ENCODE results near the gene AEBP1.

DNA sequence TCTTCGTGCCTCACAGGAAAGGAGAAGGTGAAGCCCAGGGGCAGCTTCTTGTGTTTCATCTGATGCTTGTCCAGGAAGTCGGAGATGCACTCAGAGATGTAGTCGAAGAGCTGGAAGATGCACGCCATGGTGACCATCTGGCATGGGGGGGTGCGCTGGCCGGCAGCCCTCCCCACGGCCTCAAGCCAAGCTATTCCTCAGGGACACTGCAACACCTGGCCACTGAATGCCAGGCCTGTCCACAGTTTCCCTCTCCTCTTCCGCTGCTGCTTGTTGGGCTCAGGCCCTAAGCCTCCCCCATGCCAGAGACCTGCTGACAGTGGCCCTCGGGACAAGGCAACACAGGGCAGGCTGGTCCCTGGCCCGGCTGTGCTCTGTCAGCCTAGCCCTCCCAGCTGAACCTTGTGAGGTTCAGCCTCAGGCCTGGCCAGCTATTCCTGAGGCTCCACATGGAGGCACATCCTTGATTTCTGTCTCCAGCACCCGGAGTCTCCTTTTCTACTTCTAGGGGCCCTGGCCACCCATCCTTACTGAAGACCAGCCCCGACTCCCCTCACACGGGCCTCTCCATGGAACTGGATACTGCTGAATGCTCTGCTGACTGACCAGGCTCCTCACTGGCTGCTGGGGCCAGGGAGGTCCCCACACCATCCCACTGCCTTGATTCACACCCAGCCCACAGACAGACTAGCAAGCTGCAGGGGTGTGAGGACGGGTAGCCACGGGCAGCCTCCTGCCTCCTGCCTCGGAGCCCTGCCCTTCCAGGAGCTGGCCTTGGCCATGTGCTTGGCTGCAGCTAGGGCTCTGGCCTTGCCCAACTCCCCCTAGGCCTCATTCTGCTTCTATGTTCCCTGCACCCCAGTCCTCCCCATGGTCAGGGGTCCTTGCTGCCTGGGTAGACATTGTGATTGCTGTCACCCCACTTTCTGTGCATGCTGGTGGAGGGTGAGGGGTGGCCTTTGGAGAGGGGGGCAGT lies 47.1 kb downstream of the AEBP1 start:
- TF ChIP-seq, protein P1, sequence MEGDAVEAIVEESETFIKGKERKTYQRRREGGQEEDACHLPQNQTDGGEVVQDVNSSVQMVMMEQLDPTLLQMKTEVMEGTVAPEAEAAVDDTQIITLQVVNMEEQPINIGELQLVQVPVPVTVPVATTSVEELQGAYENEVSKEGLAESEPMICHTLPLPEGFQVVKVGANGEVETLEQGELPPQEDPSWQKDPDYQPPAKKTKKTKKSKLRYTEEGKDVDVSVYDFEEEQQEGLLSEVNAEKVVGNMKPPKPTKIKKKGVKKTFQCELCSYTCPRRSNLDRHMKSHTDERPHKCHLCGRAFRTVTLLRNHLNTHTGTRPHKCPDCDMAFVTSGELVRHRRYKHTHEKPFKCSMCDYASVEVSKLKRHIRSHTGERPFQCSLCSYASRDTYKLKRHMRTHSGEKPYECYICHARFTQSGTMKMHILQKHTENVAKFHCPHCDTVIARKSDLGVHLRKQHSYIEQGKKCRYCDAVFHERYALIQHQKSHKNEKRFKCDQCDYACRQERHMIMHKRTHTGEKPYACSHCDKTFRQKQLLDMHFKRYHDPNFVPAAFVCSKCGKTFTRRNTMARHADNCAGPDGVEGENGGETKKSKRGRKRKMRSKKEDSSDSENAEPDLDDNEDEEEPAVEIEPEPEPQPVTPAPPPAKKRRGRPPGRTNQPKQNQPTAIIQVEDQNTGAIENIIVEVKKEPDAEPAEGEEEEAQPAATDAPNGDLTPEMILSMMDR (IDR thresholded peaks at IDR 0.05), result no peak
- TF ChIP-seq POLR2A (IDR thresholded peaks at IDR 0.05) (no peak), EP300 (IDR thresholded peaks at IDR 0.05; ENCODE audit: low read depth) (no peak), POLR2AphosphoS5 (IDR thresholded peaks at IDR 0.05) (no peak)
